Measurements from ENCODE around the gene TLE4. TPM values are rescaled to one million over a fixed set of nuclear protein-coding genes. Genes with fewer than 3 reads are reported as not detected.
"Not testable (repeated sequence)": the region's sequence is repeated elsewhere in the genome, so short reads cannot be mapped to it uniquely, and the experiment has no call there.

The TLE4 gene
- total and polyA plus RNA-seq, 2 of the 13 experiments (the other 11 are each of a cell fraction or from before 2014, with no cell fraction given), result 2.0 to 2.3 TPM

DNA sequence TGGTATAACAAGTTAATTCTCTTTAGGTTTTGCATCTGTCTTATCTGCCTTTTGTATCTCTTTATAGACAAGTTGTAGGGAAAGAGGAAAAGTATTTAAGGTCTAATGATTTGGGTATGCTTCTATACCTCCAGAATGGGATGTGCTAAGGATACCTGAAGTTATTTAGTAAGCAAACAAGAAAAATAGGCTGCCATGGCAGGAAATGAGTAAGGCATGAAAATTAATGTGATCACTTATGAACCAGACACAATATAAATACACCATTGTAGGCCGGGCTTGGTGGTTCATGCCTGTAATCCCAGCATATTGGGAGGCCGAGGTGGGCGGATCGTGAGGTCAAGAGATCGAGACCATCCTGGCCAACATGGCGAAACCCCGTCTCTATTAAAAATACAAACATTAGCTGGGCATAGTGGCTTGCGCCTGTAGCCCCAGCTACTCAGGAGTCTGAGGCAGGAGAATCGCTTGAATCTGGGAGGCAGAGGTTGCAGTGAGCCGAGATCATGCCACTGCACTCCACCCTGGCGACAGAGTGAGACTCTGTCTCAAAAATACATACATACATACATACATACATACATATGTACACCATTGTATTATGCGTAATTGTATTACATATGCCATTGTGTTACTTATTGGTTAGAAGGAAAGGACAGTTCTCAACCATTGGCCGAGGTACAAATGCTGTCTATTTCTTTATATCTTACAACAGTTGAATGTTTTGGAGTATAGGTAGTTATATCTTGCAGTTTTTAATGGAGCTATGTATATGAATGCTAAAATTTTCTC is 83.0 kb downstream of the TLE4 start:
- H2AFZ ChIP-seq (ENCODE audit: low read length); BruUV-seq (replicated peaks); H3K4me3 ChIP-seq (replicated peaks in 1 of 3; ENCODE audit: insufficient read depth in 1 of 3, low read depth in 2 of 3, low read length in 3 of 3); H3K9ac ChIP-seq (ENCODE audit: insufficient read depth, low read depth, low read length); H3K36me3 ChIP-seq (replicated peaks in 1 of 2; ENCODE audit: control insufficient read depth in 1 of 2, insufficient read depth in 2 of 2, low read length in 2 of 2); CTCF ChIA-PET (ENCODE audit: low intra/inter-chr PET ratio, low total read pairs); H3K4me2 ChIP-seq (ENCODE audit: low read depth, low read length); in situ Hi-C loops (cut with HindIII; ENCODE audit: extremely low pct_ligation_motif_present, low pct_unique_long_range_greater_than_20kb); H4K20me1 ChIP-seq (ENCODE audit: insufficient read depth, low read length); H3K79me2 ChIP-seq (ENCODE audit: insufficient read depth, low read length); DNase-seq (ENCODE audit: low spot score); ATAC-seq; H3K9me3 ChIP-seq (ENCODE audit: low read length); H3K4me1 ChIP-seq (ENCODE audit: insufficient read depth, low read length); FAIRE-seq; H3K27me3 ChIP-seq (ENCODE audit: control insufficient read depth in 1 of 2, insufficient read depth in 2 of 2, low read length in 2 of 2); H3K27ac ChIP-seq (ENCODE audit: extremely low read length, insufficient read depth, low read length); POLR2A ChIA-PET; intact Hi-C loops (cut with micrococcal nuclease; ENCODE audit: unreplicated experiment): not testable (repeated sequence)
- WGBS (ENCODE audit: low lambda C conversion rate), result 77% methylated on average over 7 of the region's 13 CpGs

- Histone ChIP-seq H3K27ac (ENCODE audit: extremely low read length, insufficient read depth, low read length) (no peak overlapping the region), H3K79me2 (ENCODE audit: insufficient read depth, low read length) (no peaks in the 10 kb centered on the region), H3K4me2 (ENCODE audit: low read depth, low read length) (no peak overlapping the region), H3K4me3 (replicated peaks in 1 of 3; ENCODE audit: insufficient read depth in 1 of 3, low read depth in 2 of 3, low read length in 3 of 3) (no peak overlapping the region), H3K36me3 (replicated peaks in 1 of 2; ENCODE audit: control insufficient read depth in 1 of 2, insufficient read depth in 2 of 2, low read length in 2 of 2) (no peaks in the 10 kb centered on the region), H3K27me3 (ENCODE audit: control insufficient read depth in 1 of 2, insufficient read depth in 2 of 2, low read length in 2 of 2) (no peaks in the 10 kb centered on the region), H3K9ac (ENCODE audit: insufficient read depth, low read depth, low read length) (no peak overlapping the region), H3K4me1 (ENCODE audit: insufficient read depth, low read length) (no peaks in the 10 kb centered on the region), H4K20me1 (ENCODE audit: insufficient read depth, low read length) (no peaks in the 10 kb centered on the region), H2AFZ (ENCODE audit: low read length) (no peak overlapping the region), H3K9me3 (ENCODE audit: low read length) (no peaks in the 10 kb centered on the region; the same call in 1 of the 2 replicates)
- POLR2A ChIA-PET, result no interaction called here
- CTCF ChIA-PET (ENCODE audit: low intra/inter-chr PET ratio, low total read pairs), result no interaction called here
- FAIRE-seq, result no peak
- in situ Hi-C loops (cut with HindIII; ENCODE audit: extremely low pct_ligation_motif_present, low pct_unique_long_range_greater_than_20kb) (no loop called here), intact Hi-C loops (cut with micrococcal nuclease; ENCODE audit: unreplicated experiment) (no loop called here)
- no peak for ATAC-seq
- no peak for TF ChIP-seq ZFAT (CRISPR knock-in tag; conservative IDR thresholded peaks at IDR 0.05)
- TF ChIP-seq, protein P1, sequence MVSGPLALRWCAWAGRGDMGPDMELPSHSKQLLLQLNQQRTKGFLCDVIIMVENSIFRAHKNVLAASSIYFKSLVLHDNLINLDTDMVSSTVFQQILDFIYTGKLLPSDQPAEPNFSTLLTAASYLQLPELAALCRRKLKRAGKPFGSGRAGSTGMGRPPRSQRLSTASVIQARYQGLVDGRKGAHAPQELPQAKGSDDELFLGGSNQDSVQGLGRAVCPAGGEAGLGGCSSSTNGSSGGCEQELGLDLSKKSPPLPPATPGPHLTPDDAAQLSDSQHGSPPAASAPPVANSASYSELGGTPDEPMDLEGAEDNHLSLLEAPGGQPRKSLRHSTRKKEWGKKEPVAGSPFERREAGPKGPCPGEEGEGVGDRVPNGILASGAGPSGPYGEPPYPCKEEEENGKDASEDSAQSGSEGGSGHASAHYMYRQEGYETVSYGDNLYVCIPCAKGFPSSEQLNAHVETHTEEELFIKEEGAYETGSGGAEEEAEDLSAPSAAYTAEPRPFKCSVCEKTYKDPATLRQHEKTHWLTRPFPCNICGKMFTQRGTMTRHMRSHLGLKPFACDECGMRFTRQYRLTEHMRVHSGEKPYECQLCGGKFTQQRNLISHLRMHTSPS (CRISPR knock-in tag; IDR thresholded peaks at IDR 0.05; ENCODE audit: low read depth), result no peak
- no peak for TF ChIP-seq NR2F2 (IDR thresholded peaks at IDR 0.05; ENCODE audit: borderline replicate concordance, low read depth)
- no peak for TF ChIP-seq ZNF124 (CRISPR knock-in tag; IDR thresholded peaks at IDR 0.05)
- no peak for TF ChIP-seq ZNF138 (CRISPR knock-in tag; IDR thresholded peaks at IDR 0.05; ENCODE audit: low read depth)
- TF ChIP-seq THRA (CRISPR knock-in tag; IDR thresholded peaks at IDR 0.05; ENCODE audit: borderline replicate concordance), result no peak
- BruUV-seq (replicated peaks), result no TSS peak
- no peak for DNase-seq (ENCODE audit: low spot score)
These were observed 83.8 kb downstream of the TLE4 start for GRCh38 chr9:79655551-79655950.

All from HepG2 (cell line).